NCI-H1092 treated with DMSO at 0.1 percent for 48 hours (cell line): ENCODE data around the gene FOSL2.

Experiments
- DNase-seq: peaks from one replicate; lab custom pipeline; 2025; lab: John Stamatoyannopoulos, UW

The FOSL2 gene

DNA sequence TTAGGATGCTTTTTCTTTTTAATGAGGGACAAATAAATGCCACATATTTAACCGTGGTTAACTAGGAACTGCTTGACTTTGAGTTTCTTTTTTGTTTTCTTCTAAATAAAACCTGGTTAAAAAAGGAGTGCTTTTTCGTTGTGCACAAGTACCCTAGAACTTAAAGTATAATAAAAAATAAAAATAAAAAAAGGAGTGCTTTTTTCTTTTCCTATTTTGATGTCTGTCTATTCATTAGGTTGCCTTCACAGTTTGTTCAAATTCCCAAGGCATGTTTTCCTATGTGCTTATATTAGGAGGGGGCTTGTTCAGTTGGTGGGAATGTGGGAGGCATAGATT lies 4.4 kb downstream of the FOSL2 start:
- DNase-seq, result no peak

DNA sequence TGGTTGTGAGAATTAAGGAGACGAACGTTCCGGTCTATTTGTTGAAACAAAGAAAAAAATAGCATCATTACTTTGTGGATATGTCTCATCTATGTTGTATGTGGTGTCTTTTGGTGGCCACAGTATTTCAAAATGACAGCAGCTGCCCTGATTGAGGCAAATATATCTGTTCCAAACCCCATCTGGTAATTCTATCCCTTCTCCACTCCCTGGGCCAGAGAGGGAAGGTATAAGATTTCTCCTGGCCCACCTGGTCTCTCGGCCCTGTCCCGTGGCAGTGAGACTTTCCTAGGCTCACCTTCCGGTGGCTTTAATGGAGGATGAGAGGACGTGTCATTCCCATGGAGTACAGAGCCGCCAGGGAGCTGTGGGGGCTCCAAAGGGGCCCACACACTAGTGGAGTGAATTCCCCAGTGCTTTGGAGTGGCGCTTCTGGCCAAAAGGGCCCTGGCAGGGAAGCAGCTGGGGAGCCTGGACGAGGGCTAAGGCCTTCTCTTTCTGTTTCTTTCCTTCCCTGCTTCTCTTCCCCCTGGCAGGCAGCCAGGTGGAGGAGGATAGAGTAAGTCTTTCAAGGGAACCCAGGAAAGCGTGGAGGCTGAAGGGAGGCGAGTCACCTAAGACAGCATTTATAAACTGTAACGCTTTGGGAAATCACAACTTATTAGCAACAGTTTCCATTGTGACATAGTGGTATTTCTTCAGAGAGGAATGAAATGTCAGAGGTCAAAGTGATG lies 5.6 kb downstream of the FOSL2 start:
- DNase-seq, result no peak

DNA sequence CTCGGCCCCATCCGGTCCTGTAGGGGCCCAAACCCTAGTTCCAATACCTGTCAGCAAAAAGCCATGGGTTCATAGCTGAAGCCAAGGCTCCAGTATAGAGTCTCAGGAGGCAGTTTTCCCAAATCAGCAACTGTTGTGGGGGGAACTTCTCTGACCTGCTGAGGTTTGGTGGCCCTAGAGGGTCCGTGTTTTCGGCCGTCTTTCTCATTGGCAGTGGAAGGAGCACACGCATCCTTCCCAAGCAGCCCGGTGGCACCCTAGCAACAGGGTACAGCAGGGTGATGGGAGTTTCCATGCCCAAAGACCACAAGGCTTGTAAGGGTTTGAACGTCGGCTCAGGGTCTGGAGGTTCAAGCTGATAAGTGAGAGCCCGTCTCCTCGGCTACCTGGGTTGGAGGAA lies 6.6 kb downstream of the FOSL2 start:
- no peak for DNase-seq

- DNase-seq, result no peak
These were observed 7.3 kb downstream of the FOSL2 start for GRCh38 chr2:28399956-28400355.

- DNase-seq, result no peak
These were observed 7.8 kb downstream of the FOSL2 start for GRCh38 chr2:28400419-28400818.

DNA sequence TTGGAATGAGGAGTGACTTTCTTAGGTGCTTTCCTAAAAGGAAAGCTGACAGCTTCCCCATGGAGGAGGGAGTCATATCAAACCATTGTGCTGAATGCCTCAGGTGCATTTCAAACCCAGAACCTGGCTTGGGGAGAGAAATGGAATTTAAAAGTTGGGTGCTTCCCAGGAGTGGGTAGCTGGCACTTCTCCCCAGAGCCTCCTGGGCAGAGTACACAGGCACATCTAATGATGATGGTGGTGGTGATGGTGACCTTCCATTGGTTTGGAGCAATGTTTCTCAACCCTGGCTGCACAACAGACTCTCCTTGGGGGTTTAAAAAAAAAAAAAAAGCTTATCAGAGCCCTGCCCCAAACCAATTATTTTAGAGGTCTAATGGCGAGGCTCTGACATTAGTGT lies 8.3 kb downstream of the FOSL2 start:
- no peak for DNase-seq

DNA sequence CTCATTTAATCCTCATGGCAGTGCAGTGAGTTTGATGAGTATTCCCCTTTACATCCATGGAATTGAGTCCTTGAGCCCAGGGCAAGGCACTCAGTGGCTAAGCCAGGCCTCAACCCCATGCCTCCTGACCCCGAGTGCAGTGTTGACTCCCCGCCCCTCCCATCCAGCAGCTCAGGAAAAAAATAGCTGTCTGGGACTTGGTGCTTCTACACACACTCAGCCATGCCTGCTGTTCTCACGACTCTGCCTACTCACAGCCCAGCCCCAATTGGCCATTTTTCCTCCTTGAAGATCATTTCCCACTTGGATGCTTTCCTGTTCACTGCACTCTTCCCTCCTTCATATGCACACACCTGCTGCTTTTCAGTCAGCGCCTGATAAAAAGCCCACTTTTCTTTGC lies 8.8 kb downstream of the FOSL2 start:
- DNase-seq, result no peak

DNA sequence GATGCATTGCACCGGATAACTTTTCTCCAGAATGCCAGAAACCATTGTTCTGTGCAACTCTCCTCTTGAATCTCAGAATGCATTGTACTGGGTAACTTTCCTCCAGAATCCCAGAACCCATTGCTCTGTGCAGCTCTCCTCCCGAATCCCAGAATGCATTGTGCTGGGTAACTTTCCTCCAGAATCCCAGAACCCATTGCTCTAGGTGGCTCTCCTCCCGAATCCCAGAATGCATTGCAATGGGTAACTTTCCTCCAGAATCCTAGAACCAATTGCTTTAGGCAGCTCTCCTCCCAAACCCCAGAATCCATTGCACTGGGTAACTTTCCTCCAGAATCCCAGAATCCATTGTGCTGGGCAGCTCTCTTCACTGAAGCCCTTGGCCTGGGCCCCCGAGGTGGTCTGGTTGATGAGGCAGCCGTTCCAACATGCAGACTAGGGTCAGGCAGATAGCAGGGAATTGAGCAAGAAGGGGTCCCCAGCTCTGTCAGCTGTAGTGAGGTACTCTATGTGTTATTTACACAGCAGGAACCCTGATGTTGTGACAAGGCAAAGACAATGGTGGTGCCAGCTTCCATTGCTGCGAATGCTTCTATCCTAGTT lies 9.4 kb downstream of the FOSL2 start:
- DNase-seq, result no peak

GRCh38 chr2:28403370-28403956 lies 10.8 kb downstream of the FOSL2 start:
- DNase-seq, result no peak

- no peak for DNase-seq
These were observed 11.4 kb downstream of the FOSL2 start for GRCh38 chr2:28404086-28404485.

GRCh38 chr2:28405537-28405936 lies 12.9 kb downstream of the FOSL2 start:
- DNase-seq, result no peak

DNA sequence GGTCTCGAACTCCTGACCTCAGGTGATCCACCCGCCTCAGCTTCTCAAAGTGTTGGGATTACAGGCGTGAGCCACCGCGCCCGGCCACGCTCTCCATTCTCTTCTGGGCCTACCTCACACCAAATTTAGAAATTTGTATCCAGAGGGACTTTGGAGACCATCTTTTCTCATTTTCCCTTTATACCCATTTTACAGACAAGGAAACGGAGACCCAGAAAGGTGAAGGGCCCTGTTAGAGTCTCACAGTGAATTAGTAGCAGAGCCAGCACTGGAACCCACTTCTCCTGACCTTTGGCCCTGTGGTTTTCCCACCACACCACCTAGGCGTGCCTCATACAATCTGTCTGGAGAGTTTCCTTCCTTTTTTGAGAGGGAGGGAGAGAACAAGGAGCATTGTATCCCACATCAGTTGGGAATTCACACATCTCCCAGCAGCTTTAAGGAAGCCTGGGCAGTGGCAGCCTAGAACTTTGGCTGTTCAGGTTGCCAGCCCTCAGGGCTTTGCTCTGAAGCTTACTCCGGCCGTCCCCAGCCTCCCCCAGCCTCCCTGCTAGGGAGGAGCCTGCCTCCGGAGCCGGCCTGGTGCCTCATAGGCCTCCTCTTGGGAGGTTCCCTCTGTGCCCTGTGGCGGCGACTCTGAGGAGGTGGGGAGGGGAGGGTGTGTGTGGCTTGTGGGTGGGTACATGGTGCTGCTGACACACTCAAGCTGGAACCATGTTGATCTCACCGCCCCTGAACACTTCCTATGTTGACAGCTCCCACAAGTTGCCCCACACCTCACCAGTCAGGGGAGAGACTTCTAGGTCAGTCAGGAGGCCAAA lies 13.8 kb downstream of the FOSL2 start:
- no peak for DNase-seq

DNA sequence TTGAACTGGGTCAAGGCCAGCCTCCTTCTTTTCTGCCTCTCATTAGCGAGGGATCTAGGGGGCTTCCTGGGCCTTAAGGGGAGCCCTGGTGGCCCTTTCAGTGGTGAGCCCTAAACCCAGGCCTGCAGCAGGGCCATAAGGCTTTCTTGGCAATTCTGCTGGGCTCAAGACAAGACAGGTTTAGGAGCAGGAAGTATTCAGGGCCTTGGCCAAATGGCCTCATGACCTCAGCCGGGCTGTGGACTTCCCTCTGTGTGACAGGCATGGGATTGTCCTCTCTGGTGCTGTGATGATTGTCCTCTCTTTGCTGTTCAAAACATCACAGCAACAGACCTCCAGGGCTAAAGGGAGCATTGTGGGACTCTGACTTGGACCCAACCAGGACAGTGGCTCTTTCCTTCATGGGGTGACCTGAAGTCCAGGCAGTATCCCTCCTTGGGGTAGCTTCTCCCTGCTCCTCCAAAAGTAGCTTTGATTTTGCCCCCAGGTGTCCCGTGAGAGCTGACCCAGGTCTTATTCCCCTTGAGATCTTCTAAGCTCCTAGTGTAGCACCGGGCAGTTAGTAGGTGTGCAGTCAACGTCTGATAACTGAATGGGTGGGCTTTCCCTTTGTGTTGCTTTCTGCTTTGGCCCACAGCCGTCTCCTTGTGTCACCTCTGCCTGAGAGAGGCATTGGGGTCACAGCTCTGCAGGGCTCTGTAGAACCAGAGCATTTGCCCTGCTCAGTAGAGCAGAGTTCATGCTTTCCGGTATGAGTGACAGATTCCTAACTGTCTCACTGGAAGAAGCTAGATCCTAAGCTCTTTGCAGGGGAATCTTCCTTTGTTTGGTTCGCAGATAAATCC lies 14.7 kb downstream of the FOSL2 start:
- DNase-seq, result no peak

DNA sequence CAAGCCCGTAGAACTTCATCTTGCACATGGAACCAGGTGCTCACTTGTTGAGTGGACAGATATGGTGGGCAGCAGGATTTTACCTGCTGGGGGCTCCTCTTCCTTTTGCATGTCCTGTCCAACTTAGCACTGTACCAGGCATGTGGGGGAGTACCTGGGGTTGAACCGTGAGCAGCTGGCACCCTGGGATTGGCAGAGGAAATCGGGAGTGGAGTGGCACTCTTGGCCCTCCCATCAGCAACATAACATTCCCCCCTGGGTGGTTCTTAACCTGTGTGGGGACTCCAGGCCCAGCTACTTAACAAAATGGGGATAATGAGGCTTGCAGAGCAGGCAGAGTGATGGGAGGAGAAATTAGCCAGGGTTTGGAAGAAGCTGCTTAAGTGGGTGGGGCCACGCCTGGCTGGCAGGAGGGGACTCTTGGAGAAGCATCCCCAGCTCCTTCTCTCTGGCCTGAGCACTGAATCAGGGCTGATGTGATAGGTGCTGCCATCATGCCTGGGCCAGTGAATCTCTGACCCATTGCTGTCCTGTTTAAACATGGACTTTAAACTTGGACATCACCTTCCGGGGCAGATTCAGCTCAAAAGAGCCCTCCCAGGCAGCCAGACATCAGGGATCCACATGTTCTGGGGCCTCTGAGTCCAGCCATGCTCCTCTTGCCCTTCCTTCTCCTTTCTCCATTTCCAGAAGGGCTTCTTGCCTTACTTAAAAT lies 15.5 kb downstream of the FOSL2 start:
- no peak for DNase-seq

GRCh38 chr2:28408764-28409599 lies 16.3 kb downstream of the FOSL2 start:
- DNase-seq, result no peak

DNA sequence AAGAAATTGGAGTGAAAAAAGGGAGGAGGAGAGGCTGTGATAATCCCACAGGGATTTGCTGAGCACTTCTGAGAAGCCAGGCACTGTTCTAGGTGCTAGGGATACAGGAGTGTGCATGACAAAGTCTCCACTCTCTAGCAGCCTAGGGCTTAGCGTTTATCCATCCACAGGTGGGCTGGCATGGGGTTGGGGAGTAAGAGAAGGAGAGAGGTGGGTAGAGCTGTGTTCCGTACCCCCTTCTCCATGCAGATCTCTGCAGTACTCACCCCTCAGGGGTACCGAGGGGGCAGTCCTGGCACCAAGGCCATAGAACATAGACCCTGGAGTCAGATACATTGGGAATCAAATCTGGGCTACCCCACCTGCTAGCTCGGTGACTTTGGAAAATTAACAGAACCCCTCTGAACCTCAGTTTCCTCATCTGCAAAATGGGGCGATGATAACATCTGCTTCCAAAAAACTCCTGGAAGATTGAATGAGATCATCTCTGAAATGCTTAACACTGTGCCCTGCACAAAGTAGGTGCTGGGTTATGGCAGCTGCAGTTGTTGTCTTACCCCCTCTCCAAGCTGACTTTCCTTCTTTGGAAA lies 18.6 kb downstream of the FOSL2 start:
- no peak for DNase-seq

GRCh38 chr2:28411956-28412609 lies 19.4 kb downstream of the FOSL2 start:
- DNase-seq, result no peak

- no peak for DNase-seq
These were observed 20.0 kb downstream of the FOSL2 start for GRCh38 chr2:28412625-28413151.
